Peyer's patch (tissue), 4 donors: ENCODE data around the gene FRMD5.

ENCODE experiments used
- CTCF ChIP-seq, 6 experiments: fragments of 450-650 bp in 4 of 6; fragments of 200-600 bp in 2 of 6; sonication (generic) in 1 of 6; IDR thresholded peaks; one replicate each; pipeline ENCODE4 v1.5.1; 2017 to 2019; ENCODE audit warnings: antibody characterized with exemption in 6 of 6, mild to moderate bottlenecking in 3 of 6, moderate library complexity in 1 of 6
- POLR2A ChIP-seq, 2 donors: fragments of 450-650 bp; IDR thresholded peaks; one replicate each; pipeline ENCODE4 v1.5.1; 2017; ENCODE audit warnings: antibody characterized with exemption in 2 of 2, mild to moderate bottlenecking in 2 of 2, moderate library complexity in 2 of 2

GRCh38 chr15:44147636-44148035, 47.4 kb downstream of the FRMD5 start:
- TF ChIP-seq CTCF (IDR thresholded peaks at IDR 0.05): no peak
- TF ChIP-seq POLR2A (IDR thresholded peaks at IDR 0.05): no peak
